HG03521 (cell line): ENCODE data around the gene LCE2B.

Experiments used
- ATAC-seq: cut with Tn5 transposase; IDR thresholded peaks from one replicate; pipeline ENCODE4 v1.9.1; 2021; ENCODE audit warnings: mild to moderate bottlenecking, moderate library complexity; ENCODE audit not compliant: unreplicated experiment

Gene LCE2B

DNA sequence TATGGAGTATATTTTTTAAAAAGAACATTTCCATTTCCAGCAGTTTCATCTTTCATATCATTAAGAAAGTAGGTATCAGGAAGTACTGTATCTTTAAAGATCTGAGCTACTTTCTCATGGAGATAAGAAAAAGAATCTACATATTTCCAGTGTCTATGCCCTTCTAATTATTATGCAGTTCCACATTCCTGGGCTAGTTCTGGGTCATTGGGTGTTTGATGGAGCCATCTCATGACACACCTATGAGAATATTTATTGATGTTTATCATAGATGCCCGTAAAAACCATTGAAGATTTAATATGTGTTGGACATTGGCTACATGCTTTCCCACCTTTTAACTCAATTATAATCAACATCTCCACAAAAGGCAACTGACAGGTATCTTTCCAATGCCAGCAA lies 43.1 kb downstream of the LCE2B start:
- no peak for ATAC-seq

DNA sequence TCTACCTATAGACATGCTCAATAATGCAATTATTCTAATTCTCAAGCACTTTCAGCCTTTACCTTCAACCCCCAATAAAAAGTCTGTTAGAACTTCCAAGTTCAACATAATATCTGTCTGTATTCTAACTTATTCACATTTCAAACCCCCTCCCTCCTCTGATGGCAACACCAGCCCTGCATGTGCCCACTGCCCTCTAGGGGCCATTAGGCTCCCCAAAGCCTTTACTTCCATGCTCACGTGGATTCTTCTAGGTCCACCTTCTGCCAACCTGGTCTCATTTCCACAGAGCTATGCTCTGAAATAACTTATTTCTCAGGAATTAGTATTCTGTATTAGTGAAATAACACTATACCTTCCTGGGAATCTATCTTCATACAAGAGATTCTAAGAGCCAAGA lies 49.7 kb downstream of the LCE2B start:
- no peak for ATAC-seq
